Measurements from ENCODE around the gene HNRNPF.
A peak's percentile ranks its signal among the peaks of the same experiment; 100 is the strongest.
"Not testable (repeated sequence)": the region's sequence is repeated elsewhere in the genome, so short reads cannot be mapped to it uniquely, and the experiment has no call there.

HNRNPF gene

DNA sequence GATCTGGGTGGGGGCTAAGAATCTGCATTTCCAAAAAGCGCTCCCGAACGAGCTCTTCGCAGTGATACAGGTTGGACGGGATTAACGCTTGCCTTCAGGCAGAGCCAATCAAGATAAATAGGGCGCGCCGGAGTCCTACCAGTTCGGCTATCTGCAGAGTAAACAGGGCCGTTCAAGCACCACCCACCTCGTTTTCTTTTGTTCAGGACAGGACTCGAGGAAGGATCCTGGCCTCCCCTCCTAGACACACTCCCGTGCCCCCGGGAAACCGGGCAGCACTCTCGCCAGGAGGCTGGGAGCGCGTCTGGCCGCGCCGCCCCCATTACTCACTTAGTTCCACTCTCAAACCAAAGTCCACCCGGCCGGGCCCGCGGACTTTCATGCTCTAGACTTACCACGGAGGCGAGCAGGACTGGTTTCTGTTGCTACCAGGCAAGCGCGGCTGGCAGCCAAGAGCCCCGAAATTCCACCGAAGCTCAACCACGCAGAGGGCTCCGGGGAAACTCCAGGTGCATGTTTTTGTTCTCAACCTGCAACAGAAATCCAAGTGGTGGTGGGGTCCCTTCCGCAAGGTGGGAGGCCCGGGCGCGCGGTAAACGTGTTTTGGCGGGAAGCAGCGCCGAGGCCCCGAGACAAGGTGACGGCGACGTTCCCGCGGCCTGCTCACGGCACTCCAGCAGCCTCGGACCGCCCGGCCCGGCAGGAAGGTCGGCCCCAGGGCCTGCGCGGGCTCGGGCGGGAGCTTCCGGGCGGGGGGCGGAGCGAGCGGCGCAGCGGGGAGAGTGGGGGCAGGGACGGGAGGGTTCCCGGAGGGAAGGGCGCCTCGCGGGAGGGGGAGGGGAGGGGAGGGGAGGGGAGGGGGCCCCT is 12.7 kb downstream of the HNRNPF start:
- DNase-seq (ENCODE audit: low spot score), result peak; percentile 82

DNA sequence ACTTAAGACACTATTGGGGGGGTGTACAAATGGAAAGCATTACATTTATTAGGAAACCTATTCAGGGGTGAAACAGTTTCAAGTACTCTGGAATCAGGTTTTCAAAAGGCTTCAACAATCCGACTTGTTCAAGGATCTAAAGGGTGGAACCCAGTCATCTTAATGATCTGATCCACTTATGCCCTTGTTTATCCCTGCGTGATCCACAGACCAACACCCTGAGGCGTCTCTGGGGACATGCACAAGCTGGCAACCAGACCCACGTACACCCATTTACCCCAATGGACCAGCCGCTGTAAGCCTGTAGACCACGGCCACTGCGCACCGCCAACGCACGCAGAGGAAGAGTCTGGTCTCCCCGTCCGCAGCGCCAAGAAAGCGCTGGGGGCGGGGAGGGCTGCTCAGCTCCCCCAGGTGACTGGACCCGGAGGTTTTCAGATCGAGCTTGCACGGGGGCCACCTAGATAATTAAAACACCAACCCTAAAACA is 13.4 kb downstream of the HNRNPF start:
- no peak for DNase-seq (ENCODE audit: low spot score)

DNA sequence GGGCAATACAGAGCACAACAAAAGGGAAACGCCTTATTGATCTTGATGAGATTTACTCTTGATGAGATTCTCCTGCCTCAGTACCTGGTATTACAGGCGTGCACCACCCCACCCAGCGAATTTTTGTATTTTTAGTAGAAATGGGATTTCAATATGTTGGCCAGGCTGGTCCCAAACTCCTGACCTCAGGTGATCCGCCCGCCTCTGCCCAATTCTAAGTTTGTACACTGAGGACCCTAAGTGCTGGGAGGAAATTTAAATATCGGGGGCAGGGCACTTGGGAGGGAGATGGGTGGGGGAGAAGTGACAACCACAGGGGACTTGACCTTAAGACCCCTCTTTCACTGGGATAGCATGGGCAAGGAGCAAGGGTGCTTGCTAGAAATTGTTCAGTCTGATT is 14.1 kb downstream of the HNRNPF start:
- DNase-seq (ENCODE audit: low spot score), result no peak

DNA sequence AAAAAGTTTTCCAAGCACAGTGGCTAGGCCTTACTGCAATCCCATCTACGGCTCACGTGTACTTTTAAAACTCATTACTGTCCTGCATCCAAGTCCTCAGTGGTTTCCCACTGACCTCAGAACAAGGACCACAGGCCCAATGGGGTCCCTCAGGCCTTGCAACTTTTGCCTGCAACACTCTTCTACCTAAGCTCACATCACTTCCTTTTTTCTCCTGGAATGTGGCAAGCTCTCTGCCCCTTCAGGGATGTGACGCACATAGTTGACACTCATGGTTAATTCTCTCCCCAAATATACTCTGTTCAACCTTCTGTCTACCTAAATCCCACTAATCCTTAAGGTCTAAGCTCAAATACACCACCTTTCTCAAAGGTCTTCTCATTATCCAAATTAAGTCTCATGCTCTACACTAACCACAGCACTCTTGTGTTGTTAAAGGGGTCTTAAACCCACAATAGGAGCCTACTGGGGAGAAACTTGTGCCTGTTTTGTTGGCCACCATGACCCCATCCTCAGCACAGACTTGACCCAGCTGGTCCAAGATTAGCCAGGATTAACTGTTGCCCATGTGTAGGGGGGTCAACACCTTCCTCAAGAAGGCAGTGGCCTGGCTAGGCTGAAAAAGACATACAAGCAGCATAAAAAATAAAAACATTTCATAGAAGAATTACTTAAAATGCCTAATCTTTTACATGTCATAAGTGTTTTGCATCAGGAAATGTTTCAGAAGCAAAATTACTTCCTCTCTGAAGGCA is 15.2 kb downstream of the HNRNPF start:
- DNase-seq (ENCODE audit: low spot score), result no peak

DNA sequence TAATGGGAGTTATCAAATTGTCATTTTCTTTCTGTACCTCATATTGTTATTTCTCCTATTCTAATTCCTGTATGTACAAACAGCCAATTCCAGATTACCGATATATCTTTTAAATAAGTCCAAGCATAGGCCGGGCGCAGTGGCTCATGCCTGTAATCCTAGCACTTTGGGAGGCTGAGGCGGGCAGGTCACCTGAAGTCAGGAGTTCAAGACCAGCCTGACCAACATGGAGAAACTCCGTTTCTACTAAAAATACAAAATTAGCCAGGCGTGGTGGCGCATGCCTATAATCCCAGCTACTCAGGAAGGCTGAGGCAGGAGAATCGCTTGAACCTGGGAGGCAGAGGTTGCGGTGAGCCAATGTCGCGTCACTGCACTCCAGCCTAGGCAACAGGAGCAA is 15.8 kb downstream of the HNRNPF start:
- DNase-seq (ENCODE audit: low spot score), result not testable (repeated sequence)

DNA sequence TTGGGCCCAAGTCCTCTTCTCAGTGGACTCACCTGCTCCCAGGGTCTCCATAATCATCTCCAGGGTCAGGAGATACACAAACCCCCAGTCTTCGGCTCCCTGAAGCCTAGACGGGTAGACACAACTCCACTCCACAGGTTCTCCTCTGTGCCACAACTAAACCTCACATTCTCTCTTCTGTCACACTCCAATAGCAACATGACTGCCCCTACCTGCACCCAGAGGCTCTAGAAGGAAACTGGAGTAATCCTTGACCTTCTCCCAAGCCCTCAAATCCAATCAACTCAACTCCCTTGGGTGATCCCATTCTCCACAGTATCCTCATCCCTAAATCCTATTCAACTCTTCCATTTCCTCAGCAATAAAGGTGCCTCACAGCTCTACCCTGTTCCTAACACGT is 16.2 kb downstream of the HNRNPF start:
- DNase-seq (ENCODE audit: low spot score), result no peak

DNA sequence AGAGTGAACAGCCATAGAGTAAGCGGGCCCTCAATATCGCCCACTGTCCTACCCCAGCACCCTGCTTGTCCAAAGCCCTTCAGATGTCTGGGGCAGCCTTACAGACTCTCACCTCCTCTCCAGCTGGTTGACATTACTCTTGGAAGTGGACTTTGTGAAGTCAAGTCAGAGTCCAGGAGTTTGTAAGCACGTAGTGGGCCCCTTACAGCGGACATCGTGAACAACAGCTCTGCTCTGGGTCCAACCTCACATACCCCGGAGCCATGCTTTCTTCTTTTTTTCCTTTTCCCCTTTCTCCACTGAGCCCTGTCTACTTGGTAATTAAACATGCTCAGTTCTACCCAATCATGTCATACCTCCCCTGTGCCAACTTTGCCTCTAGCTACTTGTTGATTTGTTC is 17.5 kb downstream of the HNRNPF start:
- no peak for DNase-seq (ENCODE audit: low spot score)

DNA sequence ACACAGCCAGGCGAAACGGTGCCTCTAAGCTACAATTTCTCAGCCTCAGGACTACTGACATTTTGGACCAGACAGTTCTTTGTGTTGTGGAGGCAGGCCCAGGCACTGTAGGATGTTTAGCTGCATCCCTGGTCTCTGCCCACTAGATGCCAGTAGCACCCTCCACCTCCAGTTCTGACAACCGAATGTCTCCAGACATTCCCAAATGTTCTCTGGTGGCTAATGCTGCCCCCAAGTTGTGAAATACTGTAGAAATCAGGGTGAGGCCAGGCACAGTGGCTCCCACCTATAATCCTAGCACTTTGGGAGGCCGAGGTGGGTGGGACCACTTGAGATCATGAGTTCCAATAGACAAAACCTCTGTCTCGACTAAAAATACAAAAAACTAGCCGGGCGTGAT is 18.2 kb downstream of the HNRNPF start:
- no peak for DNase-seq (ENCODE audit: low spot score)

DNA sequence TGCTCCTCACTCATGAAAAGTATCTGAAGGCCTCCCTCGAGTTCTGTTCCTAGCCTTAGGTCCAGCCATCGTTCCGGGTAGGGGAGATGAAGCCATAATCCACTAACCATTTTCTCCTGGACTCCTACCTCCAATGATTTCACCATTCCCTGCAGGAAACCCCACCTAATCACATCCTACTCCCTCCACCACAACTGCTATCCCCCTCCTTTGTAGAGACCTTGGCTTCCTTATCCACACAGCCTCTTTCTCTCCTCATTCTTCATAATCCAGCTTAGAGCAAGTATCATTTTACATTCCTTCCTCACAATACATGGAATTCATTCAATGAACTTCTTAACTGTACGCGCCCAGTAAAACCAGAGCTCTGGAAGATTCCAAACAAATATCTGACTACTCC is 18.7 kb downstream of the HNRNPF start:
- no peak for DNase-seq (ENCODE audit: low spot score)

DNA sequence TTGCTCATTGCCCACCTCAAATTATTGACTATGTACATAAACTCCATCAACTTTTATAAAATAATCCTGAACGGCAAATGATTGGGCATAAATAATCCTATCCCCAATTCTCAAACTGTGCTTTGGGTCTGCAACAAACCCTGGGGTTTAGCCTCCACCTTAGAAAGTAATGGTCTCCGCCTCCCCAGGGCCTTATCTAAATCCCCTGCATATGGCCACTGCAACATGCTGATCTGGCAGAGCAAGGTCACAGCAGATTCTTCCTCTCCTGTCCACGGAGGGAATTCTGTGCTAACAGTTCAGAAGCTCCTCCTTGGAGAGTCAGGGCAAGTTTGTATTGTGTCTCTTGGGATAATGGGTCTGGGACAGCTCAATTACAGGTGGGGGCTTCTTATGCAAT is 19.1 kb downstream of the HNRNPF start:
- DNase-seq (ENCODE audit: low spot score), result no peak

DNA sequence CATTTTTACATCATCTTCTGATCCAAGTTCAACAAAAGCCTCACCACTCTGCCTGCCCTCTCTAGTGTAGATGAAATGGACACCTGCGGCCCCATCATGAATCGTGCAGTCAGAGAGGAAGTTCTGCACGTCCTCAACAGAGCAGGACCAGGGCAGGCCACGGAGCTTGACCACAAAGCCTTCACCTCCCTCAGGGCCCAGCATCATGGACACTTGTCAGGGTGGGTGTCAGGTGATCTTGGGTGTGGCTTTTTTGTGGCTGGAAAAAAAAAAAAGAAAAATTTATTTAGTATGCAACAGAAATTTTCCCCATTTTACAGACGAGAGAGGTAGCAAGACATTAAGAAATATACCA is 21.3 kb downstream of the HNRNPF start:
- DNase-seq (ENCODE audit: low spot score), result no peak

DNA sequence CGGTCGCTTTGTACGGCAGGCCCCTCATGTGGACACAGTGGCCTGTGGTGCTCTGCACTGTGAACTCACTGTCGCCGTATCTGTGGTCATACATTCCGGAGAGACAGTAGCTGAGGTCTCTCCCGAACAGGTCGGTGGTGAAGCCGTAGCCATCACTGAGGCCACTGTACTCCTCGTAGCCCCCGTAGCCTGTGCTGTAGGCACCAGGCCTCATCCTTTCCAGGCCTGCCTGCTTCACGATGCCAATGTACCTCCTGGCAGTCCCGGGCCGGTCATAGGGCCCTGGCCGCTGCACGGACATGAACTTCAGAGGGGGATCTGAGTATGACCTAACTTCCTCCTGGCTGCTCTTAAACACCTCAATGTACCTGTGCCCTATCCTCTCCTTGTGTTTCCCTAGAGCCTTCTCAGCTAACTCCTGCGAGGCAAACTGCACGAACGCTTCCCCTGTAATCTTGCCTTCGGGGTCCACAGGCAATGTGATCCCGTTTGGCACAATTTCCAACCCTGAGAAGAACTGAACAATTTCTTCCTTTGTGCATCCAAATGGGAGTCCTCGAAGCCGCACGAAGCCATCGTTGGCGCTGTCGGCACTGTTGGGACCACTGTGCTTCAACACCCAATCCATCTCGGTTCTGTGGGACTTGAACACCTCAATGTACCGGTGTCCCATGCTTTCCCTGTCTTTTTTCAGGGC is 21.9 kb downstream of the HNRNPF start:
- DNase-seq (ENCODE audit: low spot score), result no peak

DNA sequence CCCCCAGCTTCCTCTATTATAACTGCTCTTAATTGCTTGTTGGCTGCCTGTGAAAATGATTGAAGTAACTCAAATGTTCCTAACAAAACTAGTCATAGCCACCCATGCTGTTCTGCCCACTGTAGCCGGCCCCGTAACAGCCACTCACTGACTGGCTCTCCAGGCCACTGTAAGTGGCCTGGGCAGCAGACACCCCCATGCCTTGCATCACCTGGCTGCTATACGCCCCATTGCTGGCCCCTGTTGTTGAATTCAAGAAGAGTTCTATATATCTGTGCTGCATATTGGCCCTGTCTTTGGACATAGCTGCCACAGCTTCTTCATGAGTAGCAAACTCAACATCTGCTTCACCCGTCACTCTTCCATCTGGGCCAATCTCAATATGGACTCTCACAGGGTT is 22.4 kb downstream of the HNRNPF start:
- no peak for DNase-seq (ENCODE audit: low spot score)

DNA sequence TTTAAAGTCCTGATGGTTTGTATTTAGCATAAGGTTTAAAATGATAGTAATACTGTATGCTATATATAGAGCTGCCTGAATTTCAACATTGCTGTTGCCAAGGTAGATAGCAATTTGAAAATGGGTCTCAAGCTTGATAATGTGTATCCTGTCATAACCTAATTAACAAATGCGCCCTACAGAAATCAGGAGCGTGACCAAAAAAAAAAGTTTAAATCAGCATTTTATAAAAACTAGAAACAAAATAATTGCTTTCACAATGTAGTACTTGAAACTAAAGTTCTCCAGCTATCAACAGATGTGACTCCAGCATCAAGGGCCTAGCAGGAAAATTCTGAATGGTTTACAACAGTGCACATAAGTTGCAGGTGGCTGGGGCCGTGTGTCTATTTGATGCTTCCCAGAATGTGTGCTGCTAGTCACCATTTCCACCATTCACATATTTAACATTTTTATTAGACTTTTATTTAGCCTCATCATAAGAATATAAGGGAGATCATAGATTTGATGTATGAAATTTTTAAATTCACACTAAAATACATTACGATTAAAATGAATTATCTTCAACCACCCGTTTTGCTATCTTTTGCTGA is 23.5 kb downstream of the HNRNPF start:
- no peak for DNase-seq (ENCODE audit: low spot score)

DNA sequence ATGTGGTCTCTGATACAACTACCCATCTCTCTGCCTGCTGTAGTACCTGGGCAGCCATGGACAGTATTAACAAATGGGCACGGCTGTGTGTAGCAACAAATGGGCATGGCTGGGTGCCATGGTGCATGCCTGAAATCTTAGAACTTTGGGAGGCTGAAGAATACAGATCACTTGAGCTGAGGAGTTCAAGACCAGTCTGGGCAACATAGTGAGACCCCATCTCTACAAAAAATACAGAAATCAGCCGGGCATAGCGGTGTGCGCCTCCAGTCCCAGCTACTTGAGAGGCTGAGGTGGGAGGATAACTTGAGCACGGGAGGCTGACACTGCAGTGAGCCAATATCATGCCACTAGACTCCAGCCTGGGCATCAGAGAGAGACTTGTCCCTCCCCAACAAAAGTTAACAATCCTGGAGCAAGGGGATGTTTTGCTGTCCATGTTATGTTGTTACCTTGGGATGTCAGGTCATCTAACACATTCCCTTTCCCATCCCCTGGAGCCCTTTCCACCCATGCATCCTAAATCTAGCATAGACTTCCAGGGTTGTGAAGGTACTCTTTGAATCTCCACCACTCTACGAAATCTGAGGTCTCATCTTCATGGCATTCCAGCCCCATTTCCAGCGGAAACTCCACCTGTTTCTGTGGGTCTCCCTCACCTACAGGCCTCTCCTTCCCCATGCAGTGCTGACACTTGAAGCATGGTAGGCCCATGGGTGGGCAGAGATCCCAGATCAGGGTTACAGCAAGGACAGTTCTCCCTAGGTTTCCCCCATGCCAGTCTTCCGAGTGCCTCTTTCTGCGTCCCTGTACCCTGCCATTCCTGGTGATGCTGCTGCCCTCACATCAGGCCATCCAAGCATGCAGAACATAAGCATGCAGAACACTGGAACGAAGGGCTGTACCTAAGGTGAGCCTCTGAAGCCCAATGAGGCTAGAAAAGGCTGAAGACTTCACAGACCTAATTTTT is 24.4 kb downstream of the HNRNPF start:
- DNase-seq (ENCODE audit: low spot score), result no peak

DNA sequence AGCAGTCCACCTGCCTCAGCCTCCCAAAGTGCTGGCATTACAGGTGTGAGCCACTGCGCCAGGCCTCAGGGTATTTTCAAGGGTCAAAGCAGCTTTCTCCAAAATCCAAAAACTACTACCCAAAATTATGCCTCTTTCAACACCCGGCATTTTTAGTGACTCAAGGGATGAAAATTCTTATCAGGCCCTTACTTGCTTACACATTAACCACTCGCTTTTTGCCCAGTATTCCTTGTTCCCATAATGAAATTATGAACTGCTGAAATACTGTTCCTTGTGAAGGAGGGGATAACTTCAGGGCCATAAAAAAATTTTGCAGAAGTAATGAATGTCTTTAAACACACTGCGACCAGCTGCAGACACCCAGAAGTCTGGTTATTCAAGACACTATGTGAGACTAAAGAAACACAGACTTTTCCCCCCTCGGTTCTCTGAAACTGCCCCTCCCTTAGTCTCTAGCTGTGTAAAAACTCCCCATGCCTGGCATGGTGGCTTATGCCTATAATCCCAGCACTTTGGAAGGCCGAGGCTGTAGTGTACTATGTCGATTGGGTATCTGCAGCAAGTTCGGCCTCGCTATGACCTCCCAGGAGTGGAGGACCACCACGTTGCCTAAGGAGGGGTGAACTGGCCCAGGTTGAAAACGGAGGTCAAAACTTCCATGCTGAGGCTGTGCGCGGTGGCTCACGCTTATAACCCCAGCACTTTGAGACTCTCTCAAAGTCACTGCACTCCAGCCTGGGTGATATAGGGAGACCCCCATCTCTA is 25.6 kb downstream of the HNRNPF start:
- DNase-seq (ENCODE audit: low spot score), result no peak

DNA sequence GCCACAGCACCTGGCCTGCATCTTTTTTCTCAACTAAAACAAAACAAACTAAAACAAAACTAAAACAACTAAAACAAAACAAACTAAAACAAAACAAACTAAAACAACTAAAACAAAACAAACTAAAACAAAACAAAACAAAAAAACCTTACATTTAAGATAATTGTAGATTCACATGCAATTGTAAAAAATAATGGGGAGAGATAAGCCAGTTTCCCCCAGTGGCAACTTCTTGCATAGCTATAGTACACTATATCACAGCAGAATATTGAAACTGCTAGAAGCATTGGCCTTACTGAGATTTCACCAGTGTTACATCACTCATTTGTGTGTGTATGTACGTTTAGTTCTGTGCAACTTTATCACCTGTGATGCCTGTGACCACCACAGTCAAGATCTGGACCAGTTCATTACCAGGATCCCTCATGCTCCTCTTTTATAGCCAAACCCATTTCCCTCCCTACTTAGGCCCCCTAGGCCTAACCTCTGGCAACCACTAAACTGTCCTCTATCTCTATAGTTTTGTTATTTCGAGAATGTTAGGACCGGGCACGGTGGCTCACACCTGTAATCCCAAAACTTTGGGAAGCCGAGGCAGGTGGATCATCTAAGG is 28.3 kb downstream of the HNRNPF start:
- no peak for DNase-seq (ENCODE audit: low spot score)

DNA sequence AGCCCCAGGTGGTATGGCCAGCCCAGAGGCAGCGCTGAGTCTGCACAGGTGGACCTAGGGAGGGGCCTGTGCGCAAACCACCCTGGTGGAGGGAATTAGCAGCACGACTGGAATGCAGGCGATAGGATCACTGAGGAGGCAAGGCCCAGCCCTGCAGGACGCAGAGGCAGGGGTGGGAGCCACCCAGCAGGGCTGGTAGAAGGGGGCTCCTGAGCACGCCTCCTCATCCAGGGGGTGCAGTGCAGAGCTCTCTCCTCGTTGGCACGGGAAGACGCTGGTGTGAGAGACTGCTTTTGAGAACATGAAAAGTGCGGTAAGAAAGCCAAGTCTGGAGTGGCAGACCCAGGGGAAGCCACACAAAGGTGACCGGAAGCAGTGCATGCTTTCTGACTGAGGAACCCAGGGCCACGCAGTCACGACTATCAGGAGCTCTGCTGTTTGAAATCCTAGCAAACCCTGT is 31.5 kb downstream of the HNRNPF start:
- DNase-seq (ENCODE audit: low spot score), result no peak

DNA sequence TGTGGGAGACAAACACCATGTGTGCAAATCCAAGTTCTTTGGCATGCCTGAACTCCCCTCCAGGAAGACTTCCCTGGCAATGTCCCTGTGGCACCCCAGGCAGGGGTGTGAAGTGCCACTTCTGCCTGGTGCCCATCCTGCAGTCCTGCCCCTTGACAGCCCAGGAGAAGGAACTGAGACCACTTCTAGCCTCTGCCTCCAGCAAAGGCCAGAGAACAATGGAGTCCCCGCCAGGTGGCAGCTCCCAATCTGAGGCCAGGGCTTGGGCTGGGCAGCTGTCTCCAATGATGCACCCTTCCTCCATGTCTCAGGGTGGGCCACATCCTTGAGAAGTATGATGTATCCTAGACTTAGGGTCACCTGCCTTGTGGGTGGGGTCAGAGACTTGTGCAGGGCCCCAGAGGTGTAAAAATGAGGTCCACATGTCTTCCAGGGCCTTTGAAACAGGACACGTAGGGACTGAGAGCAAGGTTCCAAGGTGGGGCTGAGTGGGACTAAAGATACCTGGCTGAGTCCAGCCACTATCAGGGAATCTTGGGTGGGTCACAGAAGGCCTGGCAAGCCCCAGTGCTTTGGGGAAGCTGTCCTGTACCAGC is 32.1 kb downstream of the HNRNPF start:
- DNase-seq (ENCODE audit: low spot score), result no peak
